GM18519 (cell line): ENCODE data around the gene LRRC17.

Source experiments
- ATAC-seq: cut with Tn5 transposase; IDR thresholded peaks from one replicate; pipeline ENCODE4 v1.9.1; 2021; ENCODE audit warnings: mild to moderate bottlenecking, moderate library complexity; ENCODE audit not compliant: unreplicated experiment, low FRiP score

Gene LRRC17

DNA sequence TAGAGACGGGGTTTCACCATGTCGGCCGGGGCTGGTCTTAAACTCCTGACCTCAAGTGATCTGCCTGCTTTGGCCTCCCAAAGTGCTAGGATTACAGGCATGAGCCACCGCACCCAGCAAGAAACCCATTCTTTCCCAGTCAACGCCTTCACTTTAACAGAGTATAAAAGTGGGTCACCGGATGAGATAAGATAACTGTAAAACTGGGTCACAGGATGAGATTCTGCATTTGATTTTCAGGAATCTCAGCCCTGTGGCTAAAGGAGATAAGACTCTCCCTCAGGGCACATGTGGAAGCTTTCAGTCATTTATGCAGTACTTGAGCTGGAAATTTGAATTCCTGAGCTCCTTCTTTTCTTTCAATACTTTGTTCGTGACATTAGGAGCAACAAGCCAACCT is 70.8 kb downstream of the LRRC17 start:
- ATAC-seq, result no peak

- ATAC-seq, result no peak
Measured at GRCh38 chr7:102985176-102985783, 72.5 kb downstream of the LRRC17 start.

DNA sequence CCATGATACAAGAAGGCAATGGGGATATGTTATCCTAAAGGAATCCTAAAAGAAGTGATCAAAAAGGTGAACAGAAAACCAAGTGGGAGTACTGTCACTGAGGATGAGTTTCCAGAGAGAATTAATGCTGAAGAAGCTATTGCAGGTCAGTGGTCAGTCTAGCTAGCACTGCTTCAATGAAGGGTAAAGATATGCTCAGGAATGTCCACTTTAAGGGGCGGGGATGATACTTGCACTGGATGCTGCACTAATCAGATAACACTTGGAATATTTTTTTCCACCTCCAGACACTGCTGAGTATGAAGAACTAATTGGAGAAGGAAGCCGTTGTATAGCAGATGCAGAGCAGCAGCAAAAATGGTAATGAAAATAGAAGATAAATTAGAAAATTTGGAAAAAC is 75.3 kb downstream of the LRRC17 start:
- ATAC-seq, result no peak

GRCh38 chr7:102988631-102989560 is 76.1 kb downstream of the LRRC17 start:
- no peak for ATAC-seq

DNA sequence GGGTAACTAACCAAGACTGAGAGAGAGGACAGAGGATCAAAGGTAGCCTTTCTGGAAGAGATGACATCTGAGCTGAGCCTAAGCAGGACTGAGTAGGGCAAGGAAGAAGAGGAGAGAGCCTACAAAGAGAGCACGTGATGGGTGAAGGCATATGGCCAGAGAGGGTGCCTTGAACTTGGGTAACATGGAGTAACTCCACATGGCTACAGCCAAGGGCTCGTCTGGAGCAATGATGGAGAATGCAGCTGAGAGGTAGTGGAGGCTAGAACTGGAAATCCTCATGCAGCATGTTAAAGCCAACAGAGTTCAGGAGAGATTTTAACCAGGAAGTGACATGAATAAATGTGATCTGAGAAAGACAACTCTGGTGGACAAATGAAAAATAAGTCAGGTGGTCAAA is 77.8 kb downstream of the LRRC17 start:
- ATAC-seq, result no peak

GRCh38 chr7:102991077-102991539 is 78.3 kb downstream of the LRRC17 start:
- no peak for ATAC-seq

- no peak for ATAC-seq
Measured at GRCh38 chr7:102991540-102992214, 78.9 kb downstream of the LRRC17 start.

- no peak for ATAC-seq
Measured at GRCh38 chr7:102992509-102992937, 79.7 kb downstream of the LRRC17 start.

GRCh38 chr7:102992938-102993717 is 80.3 kb downstream of the LRRC17 start:
- ATAC-seq, result no peak

DNA sequence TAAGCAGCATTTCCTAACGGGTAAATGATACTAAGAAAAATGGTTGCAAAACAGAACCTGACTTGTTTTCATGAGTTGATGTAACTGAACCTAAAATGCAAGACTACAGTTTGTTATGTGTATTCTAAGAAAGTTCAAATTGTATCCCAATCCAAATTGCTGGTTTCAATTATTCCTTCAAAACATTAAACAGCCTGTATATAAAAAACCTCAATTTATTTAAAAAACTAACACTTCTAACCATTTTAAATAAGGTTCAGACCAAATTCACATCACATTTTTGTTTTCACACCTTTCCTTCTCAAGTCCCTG is 80.9 kb downstream of the LRRC17 start:
- ATAC-seq, result no peak

DNA sequence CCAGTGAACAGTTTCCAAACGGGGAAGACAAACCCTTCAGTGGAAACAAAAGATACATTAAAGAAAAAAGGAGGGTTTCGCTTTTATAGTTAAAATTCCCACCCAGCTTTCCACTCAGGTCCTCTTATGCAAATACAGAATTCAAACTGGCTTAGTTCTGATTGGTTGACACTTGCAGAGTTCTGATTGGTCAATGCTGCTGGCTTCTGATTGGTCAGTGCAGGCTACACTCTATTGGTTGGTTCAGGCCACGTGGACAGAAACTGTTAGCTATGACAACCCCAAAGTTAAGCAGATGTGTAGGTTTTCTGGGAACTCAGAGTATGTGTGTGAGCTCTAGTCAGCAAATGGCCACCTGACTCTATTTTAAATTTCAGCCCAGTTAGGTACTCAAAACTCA is 81.8 kb downstream of the LRRC17 start:
- no peak for ATAC-seq
